ENCODE data around the gene MAP1LC3A. TPM values are rescaled to one million over a fixed set of nuclear protein-coding genes. Genes with fewer than 3 reads are reported as not detected.

Gene MAP1LC3A
- total and polyA plus RNA-seq, 2 donors (not counting 1 experiment from before 2014, with no cell fraction given) = 3.5 to 10.5 TPM

DNA sequence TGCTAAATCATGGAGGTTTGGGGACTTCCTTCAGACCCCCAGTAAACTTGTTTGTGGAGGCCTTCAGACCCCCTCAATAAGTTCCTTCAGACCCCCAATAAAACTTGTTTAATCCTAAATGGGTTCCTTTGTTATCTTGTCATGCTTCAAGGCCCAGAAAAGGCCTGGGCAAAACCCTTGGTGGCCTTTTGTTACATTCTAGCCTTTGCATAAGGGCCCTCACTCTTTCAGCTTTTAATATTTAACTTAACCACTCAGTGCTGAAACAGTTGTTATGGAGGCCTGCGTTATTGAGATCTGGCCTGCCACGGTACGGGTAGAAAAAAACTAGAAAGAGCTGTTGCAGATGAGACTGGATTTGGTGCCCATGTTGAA, 46.6 kb upstream of the MAP1LC3A start:
- Histone ChIP-seq H3K27me3 (replicated peaks in 1 of 4; ENCODE audit: control extremely low read depth in 1 of 4, control insufficient read depth in 3 of 4, insufficient read depth in 4 of 4, low read length in 3 of 4) (no peaks in the 10 kb centered on the region), H3K9ac (ENCODE audit: low read length) (no peak overlapping the region), H3K9me3 (ENCODE audit: control extremely low read depth in 1 of 3, control insufficient read depth in 2 of 3, insufficient read depth in 1 of 3, low read length in 2 of 3) (no peaks in the 10 kb centered on the region), H3K36me3 (replicated peaks in 1 of 2; ENCODE audit: control extremely low read depth in 1 of 2, control insufficient read depth in 1 of 2, extremely low read depth in 1 of 2, insufficient read depth in 2 of 2, low read length in 1 of 2) (peaks cover 15 to 20% of the 10 kb centered on the region in 2 experiments), H3K4me3 (ENCODE audit: control extremely low read depth in 1 of 5, extremely low read depth in 1 of 5, insufficient read depth in 1 of 5, low read depth in 2 of 5, low read length in 4 of 5) (no peak overlapping the region), H3K79me2 (ENCODE audit: control insufficient read depth, insufficient read depth, low read length) (peaks cover 11% of the 10 kb centered on the region), H3K27ac (ENCODE audit: low read length in 2 of 2) (no peak overlapping the region), H3K4me1 (ENCODE audit: control insufficient read depth in 2 of 2, insufficient read depth in 2 of 2, low read length in 2 of 2) (peaks cover 5% of the 10 kb centered on the region in 2 donors), H3K4me2 (replicated peaks; ENCODE audit: low read depth, low read length, poor library complexity, severe bottlenecking) (no peak overlapping the region), H2AFZ (ENCODE audit: insufficient read depth, low read depth, low read length, poor library complexity, severe bottlenecking) (no peak overlapping the region), H4K20me1 (ENCODE audit: control insufficient read depth, insufficient read depth, low read length, poor library complexity, severe bottlenecking) (no peaks in the 10 kb centered on the region)
- no peaks in the 10 kb centered on the region for H3K9me3 Mint-ChIP-seq (ENCODE audit: insufficient read depth)
- TF ChIP-seq EZH2 (IDR thresholded peaks at IDR 0.05; ENCODE audit: borderline replicate concordance, insufficient read depth, low read depth, low read length, poor library complexity, severe bottlenecking) = no peak
- TF ChIP-seq, protein P1, sequence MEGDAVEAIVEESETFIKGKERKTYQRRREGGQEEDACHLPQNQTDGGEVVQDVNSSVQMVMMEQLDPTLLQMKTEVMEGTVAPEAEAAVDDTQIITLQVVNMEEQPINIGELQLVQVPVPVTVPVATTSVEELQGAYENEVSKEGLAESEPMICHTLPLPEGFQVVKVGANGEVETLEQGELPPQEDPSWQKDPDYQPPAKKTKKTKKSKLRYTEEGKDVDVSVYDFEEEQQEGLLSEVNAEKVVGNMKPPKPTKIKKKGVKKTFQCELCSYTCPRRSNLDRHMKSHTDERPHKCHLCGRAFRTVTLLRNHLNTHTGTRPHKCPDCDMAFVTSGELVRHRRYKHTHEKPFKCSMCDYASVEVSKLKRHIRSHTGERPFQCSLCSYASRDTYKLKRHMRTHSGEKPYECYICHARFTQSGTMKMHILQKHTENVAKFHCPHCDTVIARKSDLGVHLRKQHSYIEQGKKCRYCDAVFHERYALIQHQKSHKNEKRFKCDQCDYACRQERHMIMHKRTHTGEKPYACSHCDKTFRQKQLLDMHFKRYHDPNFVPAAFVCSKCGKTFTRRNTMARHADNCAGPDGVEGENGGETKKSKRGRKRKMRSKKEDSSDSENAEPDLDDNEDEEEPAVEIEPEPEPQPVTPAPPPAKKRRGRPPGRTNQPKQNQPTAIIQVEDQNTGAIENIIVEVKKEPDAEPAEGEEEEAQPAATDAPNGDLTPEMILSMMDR (IDR thresholded peaks at IDR 0.05) = no peak
- ChIA-PET CTCF (interaction anchor here (0.6 to 1.2 kb wide), 2 partner anchors 9 to 258 kb away, joined by 3 to 4 read pairs; no protein-coding TSS in a partner anchor), POLR2A (interaction anchor here (0.5 kb wide), 1 partner anchor 188 kb away, joined by 12 read pairs; no protein-coding TSS in a partner anchor)
- DNase-seq (no peak), ATAC-seq (ENCODE audit: low read depth) (no peak)
- intact Hi-C loops (cut with micrococcal nuclease) = no loop called here
- peaks cover 23% of the 10 kb centered on the region for H3K4me1 Mint-ChIP-seq
- peak overlapping the region; percentile 33 for H3K27ac Mint-ChIP-seq
- H3K27me3 Mint-ChIP-seq = no peaks in the 10 kb centered on the region
- H3K4me3 Mint-ChIP-seq = no peak overlapping the region
- 100% methylated on average over 3 of the region's 3 CpGs for WGBS (ENCODE audit: insufficient coverage)

GRCh38 chr20:34512266-34512954, 46.1 kb upstream of the MAP1LC3A start:
- H3K27me3 Mint-ChIP-seq = no peaks in the 10 kb centered on the region
- H3K27ac Mint-ChIP-seq = peak overlapping the region; percentile 64
- ChIA-PET CTCF (interaction anchor here (0.6 to 1.2 kb wide), 2 partner anchors 9 to 257 kb away, joined by 3 to 4 read pairs; no protein-coding TSS in a partner anchor), POLR2A (interaction anchor here (0.5 kb wide), 1 partner anchor 187 kb away, joined by 12 read pairs; no protein-coding TSS in a partner anchor)
- H3K36me3 ChIP-seq (replicated peaks in 1 of 2; ENCODE audit: control extremely low read depth in 1 of 2, control insufficient read depth in 1 of 2, extremely low read depth in 1 of 2, insufficient read depth in 2 of 2, low read length in 1 of 2) = peaks cover 14 to 19% of the 10 kb centered on the region in 2 experiments
- no peak overlapping the region for H3K4me3 ChIP-seq (ENCODE audit: control extremely low read depth in 1 of 5, extremely low read depth in 1 of 5, insufficient read depth in 1 of 5, low read depth in 2 of 5, low read length in 4 of 5)
- intact Hi-C loops (cut with micrococcal nuclease) = no loop called here
- no peak overlapping the region for H3K4me2 ChIP-seq (replicated peaks; ENCODE audit: low read depth, low read length, poor library complexity, severe bottlenecking)
- H3K27me3 ChIP-seq (replicated peaks in 1 of 4; ENCODE audit: control extremely low read depth in 1 of 4, control insufficient read depth in 3 of 4, insufficient read depth in 4 of 4, low read length in 3 of 4) = no peaks in the 10 kb centered on the region
- H3K9me3 ChIP-seq (ENCODE audit: control extremely low read depth in 1 of 3, control insufficient read depth in 2 of 3, insufficient read depth in 1 of 3, low read length in 2 of 3) = no peaks in the 10 kb centered on the region
- H3K79me2 ChIP-seq (ENCODE audit: control insufficient read depth, insufficient read depth, low read length) = peaks cover 16% of the 10 kb centered on the region
- H2AFZ ChIP-seq (ENCODE audit: insufficient read depth, low read depth, low read length, poor library complexity, severe bottlenecking) = no peak overlapping the region
- H4K20me1 ChIP-seq (ENCODE audit: control insufficient read depth, insufficient read depth, low read length, poor library complexity, severe bottlenecking) = no peaks in the 10 kb centered on the region
- H3K4me3 Mint-ChIP-seq = no peak overlapping the region
- peaks cover 5 to 8% of the 10 kb centered on the region in 2 donors for H3K4me1 ChIP-seq (ENCODE audit: control insufficient read depth in 2 of 2, insufficient read depth in 2 of 2, low read length in 2 of 2)
- H3K27ac ChIP-seq (ENCODE audit: low read length in 2 of 2) = peak overlapping the region in 1 of 2 donors; percentile 29
- WGBS (ENCODE audit: insufficient coverage) = 93% methylated on average over 3 of the region's 4 CpGs
- H3K9ac ChIP-seq (ENCODE audit: low read length) = no peak overlapping the region
- ATAC-seq (ENCODE audit: low read depth) (no peak), DNase-seq (no peak)
- TF ChIP-seq, protein P1 (IDR thresholded peaks at IDR 0.05) = no peak
- no peak for TF ChIP-seq EZH2 (IDR thresholded peaks at IDR 0.05; ENCODE audit: borderline replicate concordance, insufficient read depth, low read depth, low read length, poor library complexity, severe bottlenecking)
- no peaks in the 10 kb centered on the region for H3K9me3 Mint-ChIP-seq (ENCODE audit: insufficient read depth)
- H3K4me1 Mint-ChIP-seq = peaks cover 26% of the 10 kb centered on the region

All from B cell (primary cell).